ENCODE results near the gene GRM8.

DNA sequence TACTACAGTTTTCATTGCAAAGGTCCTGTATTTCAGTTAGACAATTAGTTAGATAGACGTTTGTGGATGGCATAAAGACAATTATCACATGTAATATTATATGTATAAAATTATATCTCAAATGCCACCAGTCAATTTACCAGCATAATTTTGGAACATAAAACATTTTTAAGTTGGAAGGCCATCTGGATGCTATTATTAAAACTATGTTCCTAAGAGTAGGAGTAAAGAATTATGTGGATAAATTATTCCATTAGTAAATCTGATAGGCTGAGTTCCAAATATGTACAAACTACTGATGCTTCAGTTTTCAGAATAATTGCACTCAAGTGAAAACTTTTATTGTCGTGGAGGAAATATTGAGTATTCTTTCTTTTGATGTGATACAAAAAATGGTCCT lies 790.3 kb downstream of the GRM8 start:
- TF ChIP-seq, protein P1, sequence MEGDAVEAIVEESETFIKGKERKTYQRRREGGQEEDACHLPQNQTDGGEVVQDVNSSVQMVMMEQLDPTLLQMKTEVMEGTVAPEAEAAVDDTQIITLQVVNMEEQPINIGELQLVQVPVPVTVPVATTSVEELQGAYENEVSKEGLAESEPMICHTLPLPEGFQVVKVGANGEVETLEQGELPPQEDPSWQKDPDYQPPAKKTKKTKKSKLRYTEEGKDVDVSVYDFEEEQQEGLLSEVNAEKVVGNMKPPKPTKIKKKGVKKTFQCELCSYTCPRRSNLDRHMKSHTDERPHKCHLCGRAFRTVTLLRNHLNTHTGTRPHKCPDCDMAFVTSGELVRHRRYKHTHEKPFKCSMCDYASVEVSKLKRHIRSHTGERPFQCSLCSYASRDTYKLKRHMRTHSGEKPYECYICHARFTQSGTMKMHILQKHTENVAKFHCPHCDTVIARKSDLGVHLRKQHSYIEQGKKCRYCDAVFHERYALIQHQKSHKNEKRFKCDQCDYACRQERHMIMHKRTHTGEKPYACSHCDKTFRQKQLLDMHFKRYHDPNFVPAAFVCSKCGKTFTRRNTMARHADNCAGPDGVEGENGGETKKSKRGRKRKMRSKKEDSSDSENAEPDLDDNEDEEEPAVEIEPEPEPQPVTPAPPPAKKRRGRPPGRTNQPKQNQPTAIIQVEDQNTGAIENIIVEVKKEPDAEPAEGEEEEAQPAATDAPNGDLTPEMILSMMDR (IDR thresholded peaks at IDR 0.05; ENCODE audit: low read length): no peak
- no peak for TF ChIP-seq EZH2 (IDR thresholded peaks at IDR 0.05; ENCODE audit: borderline replicate concordance, low read length)
